GM18870 (cell line): ENCODE data around the gene GFOD1.

ENCODE experiments used
- ATAC-seq: cut with Tn5 transposase; IDR thresholded peaks from one replicate; pipeline ENCODE4 v1.9.1; 2021; ENCODE audit warnings: moderate library complexity; ENCODE audit not compliant: unreplicated experiment

The GFOD1 gene

GRCh38 chr6:13487122-13488014 is at the start of gene GFOD1:
GFOD1 (minus strand) TSS chr6:13487600; CDS start chr6:13486890, 710 bp downstream.
- peak; percentile 67 for ATAC-seq

- ATAC-seq: no peak
Measured at GRCh38 chr6:13536796-13537526, 49.6 kb upstream of the GFOD1 start.

- no peak for ATAC-seq
Measured at GRCh38 chr6:13535306-13535705, 47.9 kb upstream of the GFOD1 start.

GRCh38 chr6:13534536-13534935 is 47.1 kb upstream of the GFOD1 start:
- ATAC-seq: no peak

- no peak for ATAC-seq
Measured at GRCh38 chr6:13531956-13532355, 44.6 kb upstream of the GFOD1 start.

GRCh38 chr6:13528777-13529343 is 41.5 kb upstream of the GFOD1 start:
- ATAC-seq: no peak

- no peak for ATAC-seq
Measured at GRCh38 chr6:13528232-13528631, 40.8 kb upstream of the GFOD1 start.

GRCh38 chr6:13527671-13528056 is 40.3 kb upstream of the GFOD1 start:
- ATAC-seq: no peak

GRCh38 chr6:13526727-13527670 is 39.6 kb upstream of the GFOD1 start:
- ATAC-seq: peak; percentile 83

- ATAC-seq: peak; percentile 8
Measured at GRCh38 chr6:13526357-13526726, 38.9 kb upstream of the GFOD1 start.

GRCh38 chr6:13524801-13525508 is 37.6 kb upstream of the GFOD1 start:
- ATAC-seq: no peak

- no peak for ATAC-seq
Measured at GRCh38 chr6:13523826-13524622, 36.6 kb upstream of the GFOD1 start.

- no peak for ATAC-seq
Measured at GRCh38 chr6:13522656-13523055, 35.3 kb upstream of the GFOD1 start.

- ATAC-seq: no peak
Measured at GRCh38 chr6:13519839-13520238, 32.4 kb upstream of the GFOD1 start.

GRCh38 chr6:13517116-13517515 is 29.7 kb upstream of the GFOD1 start:
- no peak for ATAC-seq

GRCh38 chr6:13515912-13516311 is 28.5 kb upstream of the GFOD1 start:
- ATAC-seq: no peak

GRCh38 chr6:13513626-13514502 is 26.5 kb upstream of the GFOD1 start:
- ATAC-seq: peak; percentile 78

GRCh38 chr6:13512900-13513299 is 25.5 kb upstream of the GFOD1 start:
- ATAC-seq: no peak
